ENCODE data around the gene RAB33A. TPM values are rescaled to one million over a fixed set of nuclear protein-coding genes. Genes with fewer than 3 reads are reported as not detected.

RAB33A gene
- total and polyA plus RNA-seq, 9 of the 15 experiments (the other 6 are each of a cell fraction or from before 2014, with no cell fraction given) = 0.04 to 0.20 (median 0.06) TPM; not detected in 4

- Histone ChIP-seq H3K4me3 (no peak overlapping the region), H4K20me1 (replicated peaks; ENCODE audit: control insufficient read depth, insufficient read depth, low read length) (no peaks in the 10 kb centered on the region), H3K9me3 (replicated peaks; ENCODE audit: control insufficient read depth, insufficient read depth, low read depth, low read length) (no peaks in the 10 kb centered on the region), H3K9ac (ENCODE audit: insufficient read depth in 1 of 2, low read depth in 2 of 2, low read length in 2 of 2) (no peak overlapping the region), H3K4me1 (replicated peaks in 1 of 2; ENCODE audit: control insufficient read depth in 2 of 2, insufficient read depth in 2 of 2, low read length in 2 of 2) (peaks cover 0 to 6% of the 10 kb centered on the region in 2 experiments; a peak in 2 of 5 replicates), H3K36me3 (ENCODE audit: control insufficient read depth, insufficient read depth, low read length) (peaks cover 50% of the 10 kb centered on the region), H3K9me1 (ENCODE audit: control insufficient read depth, insufficient read depth, low read length) (no peaks in the 10 kb centered on the region), H3K79me2 (ENCODE audit: control insufficient read depth, insufficient read depth, low read length) (peaks cover 21% of the 10 kb centered on the region), H3K27me3 (ENCODE audit: control insufficient read depth in 2 of 2, insufficient read depth in 2 of 2, low read length in 2 of 2) (no peaks in the 10 kb centered on the region), H3K27ac (ENCODE audit: extremely low read depth, low read depth, low read length) (no peak overlapping the region), H3K4me2 (ENCODE audit: insufficient read depth, low read length) (no peak overlapping the region), H2AFZ (ENCODE audit: low read depth, low read length) (no peak overlapping the region)
- in situ Hi-C loops (cut with MboI) = no loop called here
- DNase-seq (ENCODE audit: extremely low read depth in 1 of 4, low spot score in 3 of 4) (no peak), ATAC-seq (no peak), FAIRE-seq (no peak)
- WGBS (ENCODE audit: insufficient coverage, low coverage, missing lambda C conversion rate) = 94% methylated on average over 2 of the region's 2 CpGs
- no TSS peak for BruUV-seq (replicated peaks)
- ChIA-PET POLR2A (interaction anchor here (1.0 to 1.9 kb wide), 2 partner anchors 18 kb away, joined by 3 to 5 read pairs; no protein-coding TSS in a partner anchor), CTCF (ENCODE audit: low intra/inter-chr PET ratio) (no interaction called here)
- intact Hi-C loops (cut with micrococcal nuclease) = no loop called here
- TF ChIP-seq PTRF (tag; IDR thresholded peaks at IDR 0.05) = no peak
- TF ChIP-seq ZBED1 (IDR thresholded peaks at IDR 0.05) = no peak
- no peak for TF ChIP-seq STAT5A (IDR thresholded peaks at IDR 0.05; ENCODE audit: borderline replicate concordance, low read length)
Observed at GRCh38 chrX:130158311-130158710, 13.5 kb upstream of the RAB33A start.

GRCh38 chrX:130159776-130160175 lies 12.0 kb upstream of the RAB33A start:
- in situ Hi-C loops (cut with MboI) (no loop called here), intact Hi-C loops (cut with micrococcal nuclease) (no loop called here)
- POLR2A ChIA-PET = interaction anchor here (1.3 kb wide), 1 partner anchor 13 kb away, joined by 4 read pairs; no protein-coding TSS in a partner anchor
- Histone ChIP-seq H4K20me1 (replicated peaks; ENCODE audit: control insufficient read depth, insufficient read depth, low read length) (no peaks in the 10 kb centered on the region), H3K9ac (ENCODE audit: insufficient read depth in 1 of 2, low read depth in 2 of 2, low read length in 2 of 2) (no peak overlapping the region), H3K4me3 (no peak overlapping the region), H3K9me1 (ENCODE audit: control insufficient read depth, insufficient read depth, low read length) (no peaks in the 10 kb centered on the region), H3K9me3 (replicated peaks; ENCODE audit: control insufficient read depth, insufficient read depth, low read depth, low read length) (no peaks in the 10 kb centered on the region), H2AFZ (ENCODE audit: low read depth, low read length) (no peak overlapping the region), H3K79me2 (ENCODE audit: control insufficient read depth, insufficient read depth, low read length) (peaks cover 34% of the 10 kb centered on the region), H3K4me2 (ENCODE audit: insufficient read depth, low read length) (no peak overlapping the region), H3K36me3 (ENCODE audit: control insufficient read depth, insufficient read depth, low read length) (peaks cover 41% of the 10 kb centered on the region), H3K27ac (ENCODE audit: extremely low read depth, low read depth, low read length) (no peak overlapping the region), H3K27me3 (ENCODE audit: control insufficient read depth in 2 of 2, insufficient read depth in 2 of 2, low read length in 2 of 2) (no peaks in the 10 kb centered on the region), H3K4me1 (replicated peaks in 1 of 2; ENCODE audit: control insufficient read depth in 2 of 2, insufficient read depth in 2 of 2, low read length in 2 of 2) (peaks cover 0 to 15% of the 10 kb centered on the region in 2 experiments; a peak in 2 of 5 replicates)
- ATAC-seq (no peak), DNase-seq (ENCODE audit: extremely low read depth in 1 of 4, low spot score in 3 of 4) (no peak), FAIRE-seq (no peak)
- CTCF ChIA-PET (ENCODE audit: low intra/inter-chr PET ratio) = no interaction called here
- 84% methylated on average over 4 of the region's 4 CpGs for WGBS (ENCODE audit: insufficient coverage, low coverage, missing lambda C conversion rate)
- BruUV-seq (replicated peaks) = no TSS peak
- TF ChIP-seq MEF2A (IDR thresholded peaks at IDR 0.05; ENCODE audit: control insufficient read depth, low read depth, low read length) = no peak
- TF ChIP-seq ZNF282 (CRISPR knock-in tag; IDR thresholded peaks at IDR 0.05) = no peak
- no peak for TF ChIP-seq ZNF445 (CRISPR knock-in tag; IDR thresholded peaks at IDR 0.05; ENCODE audit: low read depth)
- TF ChIP-seq PURB (CRISPR knock-in tag; IDR thresholded peaks at IDR 0.05; ENCODE audit: low read depth) = no peak
- TF ChIP-seq ZNF140 (CRISPR knock-in tag; IDR thresholded peaks at IDR 0.05) = no peak
- no peak for TF ChIP-seq NCOA6 (IDR thresholded peaks at IDR 0.05)
- no peak for TF ChIP-seq FUS (optimal IDR thresholded peaks at IDR 0.05; ENCODE audit: low read depth, low read length)
- TF ChIP-seq, protein P1, sequence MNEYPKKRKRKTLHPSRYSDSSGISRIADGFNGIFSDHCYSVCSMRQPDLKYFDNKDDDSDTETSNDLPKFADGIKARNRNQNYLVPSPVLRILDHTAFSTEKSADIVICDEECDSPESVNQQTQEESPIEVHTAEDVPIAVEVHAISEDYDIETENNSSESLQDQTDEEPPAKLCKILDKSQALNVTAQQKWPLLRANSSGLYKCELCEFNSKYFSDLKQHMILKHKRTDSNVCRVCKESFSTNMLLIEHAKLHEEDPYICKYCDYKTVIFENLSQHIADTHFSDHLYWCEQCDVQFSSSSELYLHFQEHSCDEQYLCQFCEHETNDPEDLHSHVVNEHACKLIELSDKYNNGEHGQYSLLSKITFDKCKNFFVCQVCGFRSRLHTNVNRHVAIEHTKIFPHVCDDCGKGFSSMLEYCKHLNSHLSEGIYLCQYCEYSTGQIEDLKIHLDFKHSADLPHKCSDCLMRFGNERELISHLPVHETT (CRISPR knock-in tag; conservative IDR thresholded peaks at IDR 0.05 in 1 of 2, IDR thresholded peaks at IDR 0.05 in 1 of 2) = no peak
- no peak for TF ChIP-seq ILK (tag; IDR thresholded peaks at IDR 0.05; ENCODE audit: borderline replicate concordance, low read depth)
- no peak for TF ChIP-seq TAL1 (IDR thresholded peaks at IDR 0.05)
- TF ChIP-seq SRSF3 (IDR thresholded peaks at IDR 0.05; ENCODE audit: insufficient read depth, low read length) = no peak

Data from K562 (cell line).